Tongue (tissue), 2 donors: ENCODE data around the gene ZNF280A. TPM values are rescaled to one million over a fixed set of nuclear protein-coding genes. Genes with fewer than 3 reads are reported as not detected.

Experiments
- DNase-seq: peaks from one replicate; pipeline ENCODE4 v3.0.0-alpha.2; 2015
- total RNA-seq: library from RNA; depleted of rRNA; stranded (reverse); fragments of >200 nt; gene quantifications from one replicate; pipeline ENCODE4 v1.2.3, GENCODE V29; 2014

Gene ZNF280A
- total RNA-seq = not detected

GRCh38 chr22:22520020-22520656 lies at the start of gene ZNF280A:
ZNF280A (minus strand) TSS chr22:22520270; CDS start chr22:22515630, 4,640 bp downstream.
- DNase-seq = no peak

- DNase-seq = no peak
These were observed 49.1 kb upstream of the ZNF280A start for GRCh38 chr22:22569218-22569617.

DNA sequence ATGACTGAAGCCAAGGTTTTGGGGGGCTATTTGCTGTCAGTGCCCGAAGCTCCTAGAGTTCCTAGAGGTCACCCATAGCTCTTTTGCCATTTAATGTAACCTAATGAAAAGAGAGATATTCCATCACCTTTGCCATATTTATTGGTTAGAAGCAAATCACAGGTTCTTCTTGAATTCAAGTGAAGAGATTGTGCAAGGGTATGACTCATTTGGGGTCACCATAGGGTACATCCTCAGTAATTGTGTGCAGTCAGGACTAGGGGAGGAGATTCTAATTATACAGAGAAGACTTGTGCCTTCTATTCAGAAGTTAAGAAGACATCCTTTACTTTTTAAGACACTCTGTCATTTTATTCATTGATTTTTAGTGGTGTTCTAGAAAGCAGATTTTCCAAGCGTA lies 45.9 kb upstream of the ZNF280A start:
- no peak for DNase-seq

GRCh38 chr22:22558972-22559603 lies 39.0 kb upstream of the ZNF280A start, which contains the start of gene PRAME:
PRAME (minus strand) TSS chr22:22559265; CDS start chr22:22556832, 2,433 bp downstream.
- peak; percentile 32 for DNase-seq

DNA sequence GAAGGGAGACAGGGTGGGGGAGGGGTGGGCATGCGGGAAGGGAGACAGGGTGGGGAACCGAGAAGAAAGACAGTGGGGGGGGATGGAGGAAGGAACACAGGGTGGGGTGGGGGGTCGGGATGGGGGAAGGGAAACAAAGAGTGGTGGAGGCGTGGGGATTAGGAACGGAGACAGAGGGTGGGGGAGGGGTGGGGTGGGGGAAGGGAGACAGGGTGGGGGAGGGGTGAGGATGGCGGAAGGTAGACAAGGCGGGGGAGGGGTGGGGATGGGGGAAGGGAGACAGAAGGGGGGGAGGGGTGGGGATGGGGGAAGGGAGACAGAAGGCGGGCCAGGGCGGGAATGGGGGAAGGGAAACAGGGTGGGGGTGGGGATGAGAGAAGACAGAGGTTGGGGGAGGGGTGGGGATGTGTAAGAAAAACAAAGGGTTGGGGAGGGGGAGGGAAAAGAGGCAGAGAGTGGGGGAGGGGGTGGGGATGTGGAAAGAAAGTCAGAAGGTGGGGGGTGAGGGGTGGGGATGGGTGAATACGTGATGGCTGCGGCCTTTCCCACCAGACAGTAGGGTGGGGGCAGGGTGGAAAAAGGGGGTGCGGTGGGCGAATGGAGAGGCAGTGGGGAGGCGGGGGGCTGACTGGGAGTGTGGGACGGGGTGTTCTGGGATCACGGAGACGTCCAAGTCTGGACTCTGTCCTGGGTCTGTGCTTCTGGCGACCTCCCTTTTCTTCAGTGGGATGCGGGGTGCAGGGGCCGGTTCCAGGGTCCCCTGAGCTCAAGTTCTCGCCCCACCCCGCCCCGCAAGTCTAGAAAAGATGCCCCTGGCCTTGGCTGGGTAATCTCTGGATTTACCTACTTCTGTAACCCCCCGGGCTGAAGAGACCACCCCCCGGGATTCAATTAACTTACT lies 38.3 kb upstream of the ZNF280A start:
- no peak for DNase-seq

DNA sequence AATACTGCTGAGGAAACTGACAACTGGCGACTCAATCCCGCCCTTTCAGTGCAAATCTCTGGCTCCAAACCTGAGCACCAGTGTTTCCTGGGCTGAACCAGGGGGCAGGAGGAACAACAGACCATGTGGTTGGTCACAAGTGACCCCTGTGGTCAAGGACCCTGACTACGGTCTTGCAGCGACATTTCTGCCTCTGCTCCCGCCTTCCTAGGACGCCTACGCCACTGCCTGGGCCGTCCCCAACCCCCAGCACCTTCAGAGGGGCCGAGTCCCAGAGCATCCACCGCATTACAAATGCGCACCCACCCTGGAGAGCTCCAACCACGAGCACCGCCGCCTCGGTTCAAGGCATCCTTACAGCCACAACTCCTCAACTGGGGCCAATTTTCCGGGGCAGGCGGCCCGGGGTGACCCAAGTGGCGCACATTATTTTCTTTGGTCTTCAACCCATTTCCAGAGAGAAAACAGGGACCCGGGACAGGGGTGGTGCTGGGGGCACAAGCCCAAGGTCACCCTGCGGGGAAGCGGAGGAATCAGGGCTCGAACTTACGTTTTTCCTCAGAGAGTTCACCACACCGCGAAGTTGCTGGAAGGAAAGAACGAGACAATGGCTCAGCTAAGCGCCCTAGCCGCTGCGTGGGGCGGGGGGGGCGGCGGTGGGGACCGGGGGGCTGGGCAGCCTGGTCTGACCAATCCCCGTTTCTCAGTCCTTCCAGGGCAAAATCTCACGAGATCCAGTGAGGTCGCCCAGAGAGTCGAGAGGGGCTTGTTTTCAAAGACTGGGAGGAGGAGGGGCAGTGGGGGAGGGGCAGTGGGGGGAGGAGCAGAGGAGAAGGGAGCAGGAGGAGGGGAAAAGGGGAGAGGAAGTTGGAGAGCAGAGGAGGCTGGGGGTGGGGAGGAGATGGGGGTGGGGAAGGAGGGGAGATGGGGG lies 37.2 kb upstream of the ZNF280A start:
- no peak for DNase-seq

- no peak for DNase-seq
These were observed 36.5 kb upstream of the ZNF280A start for GRCh38 chr22:22556578-22556977.

DNA sequence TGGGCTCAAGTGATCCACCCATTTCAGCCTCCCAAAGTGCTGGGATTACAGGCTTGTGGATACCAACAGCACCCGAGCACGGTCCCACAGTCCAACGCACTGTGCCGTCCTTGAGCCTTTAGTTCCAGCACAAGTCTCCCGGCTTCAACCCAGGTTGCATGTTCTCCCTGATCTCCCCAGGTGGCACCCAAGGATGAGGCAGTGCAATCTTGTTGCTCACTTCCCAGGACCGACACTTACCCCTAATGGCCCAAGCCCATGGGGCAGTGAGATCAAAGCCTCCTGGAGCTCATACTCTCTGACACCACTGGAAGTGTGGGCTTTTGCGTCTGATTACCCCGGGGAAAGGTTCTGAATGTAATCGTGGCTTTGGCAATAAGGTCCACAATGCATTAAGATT lies 35.5 kb upstream of the ZNF280A start:
- DNase-seq = no peak

GRCh38 chr22:22554587-22555284 lies 34.7 kb upstream of the ZNF280A start:
- no peak for DNase-seq

DNA sequence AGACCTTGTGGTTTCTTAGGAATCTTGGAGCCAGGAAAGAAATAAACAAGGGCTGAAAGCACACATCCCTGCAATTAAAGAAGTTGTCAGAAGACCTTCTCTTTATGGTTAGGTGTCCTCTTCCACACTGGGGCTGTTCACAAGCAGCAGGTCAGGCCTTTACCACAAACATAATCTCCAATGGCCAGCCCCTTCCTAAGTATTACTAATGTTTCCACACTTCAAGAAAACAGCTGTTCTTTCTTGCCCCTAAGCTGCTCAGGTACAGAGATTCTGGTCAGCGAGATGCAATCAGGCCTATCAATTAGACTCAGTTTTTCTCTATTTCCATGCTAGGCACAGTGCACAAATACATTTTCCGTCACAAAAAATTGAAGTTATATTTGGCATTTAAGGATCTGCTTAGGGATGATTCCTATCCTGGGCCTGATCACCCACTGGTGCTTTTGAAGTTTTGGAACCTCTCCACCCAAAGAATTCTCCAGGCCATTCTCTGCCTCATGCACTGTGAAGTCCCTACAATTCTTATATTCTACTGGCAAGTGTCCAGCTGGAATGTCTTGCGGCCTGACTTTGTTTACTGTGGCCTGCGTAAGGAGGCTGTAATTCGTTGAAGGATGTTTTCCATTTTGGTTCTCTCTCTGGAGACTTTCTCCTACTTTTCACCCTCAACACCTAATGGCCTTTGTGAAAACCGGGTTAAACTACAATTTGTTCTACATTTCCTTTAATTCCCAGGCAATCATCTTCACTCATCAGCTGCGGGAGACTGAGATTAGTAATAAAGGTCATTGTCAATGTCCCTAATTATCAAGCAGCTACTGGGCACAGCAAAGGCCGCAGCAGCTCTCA lies 33.9 kb upstream of the ZNF280A start:
- no peak for DNase-seq

DNA sequence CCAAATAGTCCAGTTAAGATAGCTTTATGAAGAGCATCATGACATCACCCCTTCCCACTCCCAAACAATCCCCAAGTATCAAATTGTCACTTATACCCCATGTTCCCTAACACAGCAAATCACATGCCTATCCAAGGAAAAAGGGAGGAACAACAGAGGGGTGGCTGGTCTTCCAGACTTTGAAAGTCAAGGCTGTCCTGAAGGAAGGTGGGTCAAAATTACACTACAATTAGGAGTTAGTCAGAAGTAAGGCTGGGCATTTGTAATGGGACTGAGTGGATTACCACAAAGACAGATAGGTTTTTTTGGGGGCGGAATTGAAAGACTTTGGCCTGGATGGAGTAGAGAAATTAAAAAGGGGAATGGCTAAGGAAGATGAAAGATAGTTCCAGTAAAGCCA lies 33.1 kb upstream of the ZNF280A start:
- DNase-seq = no peak

- DNase-seq = peak; percentile 38
These were observed 32.6 kb upstream of the ZNF280A start for GRCh38 chr22:22552630-22553029.

DNA sequence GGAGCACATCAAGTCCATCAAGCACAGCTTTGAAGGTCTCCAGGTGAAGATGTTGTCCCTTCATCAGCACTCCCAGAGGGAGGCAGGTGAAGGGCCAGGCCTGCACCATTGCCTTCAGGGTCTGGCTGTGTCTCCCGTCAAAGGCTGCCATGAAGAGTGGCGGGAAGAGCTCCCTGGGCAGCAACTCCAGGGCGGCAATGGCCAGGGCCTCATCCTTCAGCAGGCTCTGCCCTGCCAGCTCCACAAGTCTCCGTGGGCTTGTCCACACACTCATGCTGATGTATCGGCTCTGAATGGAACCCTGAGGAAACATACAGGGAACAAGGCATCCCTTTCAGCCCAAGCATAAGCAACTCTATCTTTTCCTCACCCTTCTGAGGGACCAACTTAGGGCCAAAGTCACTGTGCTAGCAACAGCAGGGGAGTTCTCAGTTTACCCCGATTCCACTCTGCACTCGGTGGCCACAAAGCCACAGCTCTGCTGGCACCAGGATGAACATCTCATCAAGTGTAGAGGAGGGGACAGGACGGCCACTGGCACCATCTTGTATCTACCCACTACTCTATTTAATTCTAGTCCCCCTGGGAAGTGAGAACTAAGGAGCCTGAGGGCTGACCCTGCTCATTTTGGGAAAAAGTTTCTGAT lies 30.8 kb upstream of the ZNF280A start:
- no peak for DNase-seq

- DNase-seq = no peak
These were observed 28.8 kb upstream of the ZNF280A start for GRCh38 chr22:22548910-22549309.

DNA sequence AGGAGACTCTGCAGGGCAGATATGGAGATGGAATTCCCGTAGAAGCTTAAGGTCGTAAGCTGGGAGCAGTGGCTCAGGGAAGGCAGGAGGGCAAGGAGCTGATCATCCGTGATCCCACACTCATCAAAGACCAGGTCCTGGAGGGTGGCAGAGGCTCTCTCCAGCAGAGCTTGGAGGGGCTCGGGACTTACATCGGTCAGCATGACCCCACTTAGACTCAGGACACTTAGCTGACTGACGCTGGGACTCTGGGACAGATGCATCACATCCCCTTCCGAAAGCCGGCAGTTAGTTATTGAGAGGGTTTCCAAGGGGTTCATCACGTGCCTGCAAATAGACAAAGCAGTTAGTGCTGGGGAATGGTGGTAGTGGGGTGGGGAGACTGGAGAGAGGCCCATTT lies 28.2 kb upstream of the ZNF280A start:
- no peak for DNase-seq

DNA sequence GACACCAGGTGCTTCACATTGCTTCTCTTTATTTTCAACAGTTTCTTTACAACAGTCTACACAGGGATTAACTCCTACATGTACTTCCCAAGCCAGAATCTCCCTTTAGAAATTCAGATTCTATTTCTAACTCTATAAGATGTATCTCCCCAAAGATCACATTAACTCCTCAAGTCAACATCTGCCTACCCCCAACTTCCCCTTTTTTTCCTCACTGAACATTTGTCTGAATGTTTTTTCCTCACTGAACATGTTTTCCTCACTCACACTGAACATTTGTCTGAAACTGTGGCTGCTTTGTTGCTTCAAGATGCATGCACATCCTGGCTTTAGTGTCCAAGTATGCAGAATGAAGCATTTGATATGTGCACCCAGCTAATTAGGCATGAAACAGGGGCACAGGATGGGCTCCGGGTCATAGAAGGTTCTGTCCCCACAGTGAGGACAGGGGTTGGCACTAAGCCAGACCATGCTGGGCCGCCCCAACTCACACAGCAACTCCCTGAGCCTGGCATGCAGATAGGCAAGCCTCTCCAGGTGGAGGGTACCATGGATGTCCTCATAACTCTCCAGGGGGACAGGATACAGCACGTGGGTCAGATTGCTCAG lies 27.7 kb upstream of the ZNF280A start:
- DNase-seq = no peak

DNA sequence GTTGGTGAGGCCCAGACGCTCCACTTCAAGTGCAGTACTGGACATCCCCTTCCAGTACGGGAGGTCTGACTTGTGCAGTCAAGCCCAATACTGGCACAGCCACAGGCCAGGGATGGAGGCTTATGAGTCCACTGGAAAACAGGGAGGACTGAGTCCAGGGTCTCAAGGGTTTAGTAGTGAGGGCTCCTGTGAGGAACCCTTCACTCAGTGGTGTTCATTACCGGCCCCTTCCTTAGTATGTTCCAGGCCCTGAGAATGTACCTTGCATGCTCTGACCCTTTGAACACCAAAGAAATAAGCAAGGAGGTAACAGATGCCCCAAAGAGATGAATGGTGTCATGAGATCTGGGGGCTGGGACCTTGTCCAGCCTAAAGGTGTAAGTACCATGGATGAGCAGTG lies 27.2 kb upstream of the ZNF280A start:
- no peak for DNase-seq

DNA sequence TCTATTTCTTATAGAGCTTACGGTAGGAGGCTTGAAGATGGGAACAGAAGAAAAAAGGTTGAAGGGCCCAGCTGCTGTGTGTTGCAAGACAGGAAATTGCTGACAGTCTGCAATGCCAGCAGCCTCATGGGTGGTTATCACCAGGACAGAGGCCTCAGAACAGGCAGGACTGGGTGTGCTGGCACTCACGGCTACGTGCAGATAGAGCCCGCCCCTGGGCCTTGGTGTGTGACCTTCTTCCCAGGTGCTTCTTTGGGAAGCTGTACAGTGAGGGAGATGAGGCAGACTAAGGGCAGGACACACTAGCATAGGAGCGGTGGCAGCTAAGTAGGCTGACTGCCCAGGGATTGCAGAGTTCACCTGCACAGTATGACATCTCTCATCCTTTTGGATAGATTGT lies 26.4 kb upstream of the ZNF280A start:
- no peak for DNase-seq

- DNase-seq = no peak
These were observed 25.0 kb upstream of the ZNF280A start for GRCh38 chr22:22545084-22545483.
